Upper lobe of right lung (tissue), 1 donor: Measurements from ENCODE around the gene VANGL2. TPM values are rescaled to one million over a fixed set of nuclear protein-coding genes. Genes with fewer than 3 reads are reported as not detected.

Experiments used
- ATAC-seq: fragments of 200-7000 bp; cut with Tn5 transposase; one replicate; pipeline ENCODE4 v1.9.1; 2020; ENCODE audit warnings: mild to moderate bottlenecking, moderate library complexity
- DNase-seq: peaks from one replicate; pipeline ENCODE4 v3.0.0-alpha.2; 2020
- H3K27ac ChIP-seq: fragments of 200-600 bp; one replicate; pipeline ENCODE4 v1.8.0; 2022
- H3K27me3 ChIP-seq: fragments of 200-600 bp; one replicate; pipeline ENCODE4 v1.8.0; 2022; ENCODE audit warnings: mild to moderate bottlenecking
- H3K36me3 ChIP-seq: fragments of 200-600 bp; one replicate; pipeline ENCODE4 v1.8.0; 2022
- H3K4me1 ChIP-seq: fragments of 200-600 bp; one replicate; pipeline ENCODE4 v1.8.0; 2022
- H3K4me3 ChIP-seq: fragments of 200-600 bp; one replicate; pipeline ENCODE4 v1.8.0; 2022; ENCODE audit warnings: mild to moderate bottlenecking
- H3K9me3 ChIP-seq: fragments of 200-600 bp; one replicate; pipeline ENCODE4 v1.8.0; 2022
- CTCF ChIP-seq: fragments of 200-600 bp; IDR thresholded peaks from one replicate; pipeline ENCODE4 v1.8.0; 2022; ENCODE audit warnings: antibody characterized with exemption
- intact Hi-C: fragments of 100-400 bp; cut with DNase I; formaldehyde crosslinking; loops from one replicate; pipeline ENCODE4 v1.11.0; 2022
- total RNA-seq: library from RNA; stranded (reverse); fragmentation: NEBNext Ultra II Directional; extraction: Animal tissue kit (Norgen Biotek cat#: 25700); gene quantifications from one replicate; pipeline ENCODE4 v1.2.1, GENCODE V29; 2021
- donor health status: DM: no; HTN: yes; CAD: no; lungs with severe emphysema.

Gene VANGL2
- total RNA-seq, 1 donor from 2014 or later, result 6.3 TPM

- Histone ChIP-seq H3K4me1 (no peaks in the 10 kb centered on the region), H3K27ac (no peak overlapping the region), H3K36me3 (no peaks in the 10 kb centered on the region), H3K4me3 (no peak overlapping the region), H3K9me3 (no peaks in the 10 kb centered on the region), H3K27me3 (no peaks in the 10 kb centered on the region)
- no peak for TF ChIP-seq CTCF
- ATAC-seq (no peak), DNase-seq (no peak)
- intact Hi-C loops, result no loop called here
These were observed 54.8 kb downstream of the VANGL2 start for GRCh38 chr1:160455153-160455517.

DNA sequence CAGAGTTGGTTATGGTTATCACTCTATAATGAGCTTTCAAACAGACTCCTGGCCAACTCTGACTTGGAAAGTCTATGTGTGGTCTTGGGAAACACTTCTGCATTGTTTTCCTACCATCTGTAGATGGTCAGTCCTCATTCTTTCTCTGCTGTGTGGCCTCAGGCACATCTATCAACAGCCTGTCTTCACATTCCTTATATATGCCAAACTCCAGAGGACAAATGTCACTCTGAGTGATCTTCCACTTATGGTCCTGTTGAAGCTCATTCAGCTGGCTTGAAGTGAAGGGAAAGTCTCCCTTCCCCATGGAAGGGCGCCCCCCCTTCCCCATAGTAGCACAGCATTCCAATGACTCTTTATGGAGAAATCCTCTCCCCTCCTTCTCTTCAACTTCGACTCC, 58.7 kb downstream of the VANGL2 start:
- ATAC-seq (no peak), DNase-seq (no peak)
- Histone ChIP-seq H3K27me3 (no peaks in the 10 kb centered on the region), H3K27ac (no peak overlapping the region), H3K9me3 (no peaks in the 10 kb centered on the region), H3K36me3 (no peaks in the 10 kb centered on the region), H3K4me1 (no peaks in the 10 kb centered on the region), H3K4me3 (no peak overlapping the region)
- intact Hi-C loops, result no loop called here
- no peak for TF ChIP-seq CTCF

GRCh38 chr1:160459687-160460086, 59.3 kb downstream of the VANGL2 start:
- TF ChIP-seq CTCF, result no peak
- Histone ChIP-seq H3K27ac (no peak overlapping the region), H3K4me3 (no peak overlapping the region), H3K36me3 (no peaks in the 10 kb centered on the region), H3K27me3 (no peaks in the 10 kb centered on the region), H3K4me1 (no peaks in the 10 kb centered on the region), H3K9me3 (no peaks in the 10 kb centered on the region)
- intact Hi-C loops, result no loop called here
- DNase-seq (no peak), ATAC-seq (no peak)

DNA sequence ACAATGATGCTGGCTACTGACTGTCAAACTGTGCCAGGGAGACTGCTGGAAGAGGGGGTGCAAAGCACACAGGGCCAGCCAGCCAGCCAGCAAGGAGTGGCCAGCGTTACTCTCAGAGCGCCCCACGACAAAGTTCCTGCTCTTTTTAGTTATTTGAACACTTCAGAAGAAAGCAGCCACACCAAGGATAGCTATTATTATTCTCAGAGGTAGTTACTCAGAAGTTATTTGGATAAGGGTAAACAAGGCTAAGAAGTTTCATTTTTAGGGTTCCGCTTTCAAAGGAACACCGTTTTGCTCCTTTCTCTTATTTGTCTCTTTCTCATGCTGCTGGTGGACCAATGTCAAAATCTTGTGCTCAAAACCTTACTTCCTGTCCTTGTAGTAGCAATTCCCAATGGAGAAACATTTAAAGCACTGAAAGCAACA, 59.9 kb downstream of the VANGL2 start:
- DNase-seq (no peak), ATAC-seq (no peak)
- intact Hi-C loops, result no loop called here
- Histone ChIP-seq H3K4me3 (no peak overlapping the region), H3K4me1 (no peaks in the 10 kb centered on the region), H3K27ac (no peak overlapping the region), H3K27me3 (no peaks in the 10 kb centered on the region), H3K36me3 (no peaks in the 10 kb centered on the region), H3K9me3 (no peaks in the 10 kb centered on the region)
- TF ChIP-seq CTCF, result no peak

DNA sequence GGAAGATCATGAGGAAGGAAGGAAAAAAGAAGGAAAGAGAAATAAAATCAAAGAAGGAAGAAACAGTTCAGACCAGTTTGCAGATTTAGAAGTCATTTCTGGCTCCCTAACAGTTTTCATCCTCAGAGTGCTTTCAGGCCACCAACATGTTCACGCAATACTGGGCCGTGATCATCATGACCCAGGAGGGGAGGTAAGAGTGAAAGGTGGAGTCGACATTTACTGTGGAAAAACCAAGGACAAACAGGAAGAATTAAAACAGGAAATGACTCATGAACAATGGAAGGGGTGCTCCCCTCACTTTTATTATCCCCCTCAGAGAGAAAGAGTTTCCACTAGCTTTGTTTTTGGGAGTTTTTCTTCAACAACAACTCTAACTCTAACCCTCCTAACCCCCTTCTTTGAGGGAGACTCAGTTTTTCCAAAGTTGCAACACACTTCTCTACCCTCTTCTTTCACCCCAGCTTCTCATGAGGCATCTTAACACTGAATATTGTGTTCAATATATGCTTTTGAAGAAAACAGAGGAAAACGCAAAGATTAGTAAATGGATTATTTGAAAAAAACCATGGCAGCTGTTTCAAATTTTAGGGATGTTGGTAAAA, 60.4 kb downstream of the VANGL2 start:
- no peaks in the 10 kb centered on the region for H3K4me1 ChIP-seq
- H3K4me3 ChIP-seq, result no peak overlapping the region
- no peak overlapping the region for H3K27ac ChIP-seq
- no peaks in the 10 kb centered on the region for H3K27me3 ChIP-seq
- H3K9me3 ChIP-seq, result no peaks in the 10 kb centered on the region
- DNase-seq (no peak), ATAC-seq (no peak)
- intact Hi-C loops, result no loop called here
- TF ChIP-seq CTCF, result no peak
- no peaks in the 10 kb centered on the region for H3K36me3 ChIP-seq

DNA sequence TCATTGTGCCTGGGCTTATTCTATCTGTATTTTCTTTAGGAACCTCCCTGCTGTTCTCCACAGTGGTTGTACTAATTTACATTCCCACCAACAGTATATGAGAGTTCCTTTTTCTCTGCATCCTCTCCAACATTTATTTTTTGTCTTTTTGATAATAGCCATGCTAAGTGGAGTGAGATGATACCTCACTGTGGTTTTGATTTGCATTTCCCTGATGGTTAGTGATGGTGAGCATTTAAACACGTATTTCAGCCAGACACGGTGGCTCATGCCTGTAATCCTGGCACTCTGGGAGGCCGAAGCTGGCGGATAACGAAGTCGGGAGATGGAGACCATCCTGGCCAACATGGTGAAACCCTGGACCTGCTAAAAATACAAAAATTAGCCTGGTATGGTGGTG, 64.8 kb downstream of the VANGL2 start:
- Histone ChIP-seq H3K27ac (no peak overlapping the region), H3K36me3 (no peaks in the 10 kb centered on the region), H3K9me3 (no peaks in the 10 kb centered on the region), H3K27me3 (no peaks in the 10 kb centered on the region), H3K4me3 (no peak overlapping the region), H3K4me1 (no peaks in the 10 kb centered on the region)
- no peak for ATAC-seq
- intact Hi-C loops, result no loop called here
- TF ChIP-seq CTCF, result no peak
- no peak for DNase-seq
